ENCODE data around the gene EXOSC10.
"Not testable (repeated sequence)": the region's sequence is repeated elsewhere in the genome, so short reads cannot be mapped to it uniquely, and the experiment has no call there.

The EXOSC10 gene

DNA sequence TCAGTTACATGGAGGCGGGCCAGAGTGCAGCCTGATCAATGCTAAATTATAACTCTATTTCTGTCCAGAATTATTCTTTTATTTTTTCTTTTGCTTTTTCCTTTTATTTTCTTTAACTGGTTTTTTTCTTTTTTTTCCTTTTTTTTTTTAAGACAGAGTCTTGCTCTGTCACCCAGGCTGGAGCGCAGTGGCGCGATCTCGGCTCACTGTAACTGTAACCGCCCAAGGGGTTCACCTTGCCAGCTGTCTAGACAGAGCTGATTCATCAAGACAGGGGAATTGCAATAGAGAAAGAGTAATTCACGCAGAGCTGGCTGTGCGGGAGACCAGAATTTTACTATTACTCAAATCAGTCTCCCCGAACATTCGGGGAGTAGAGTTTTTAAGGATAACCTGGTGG, 48.5 kb downstream of the EXOSC10 start:
- in situ Hi-C loops (cut with MboI; ENCODE audit: low pct_unique_long_range_greater_than_20kb, low sequenced_read_pairs); DNase-seq: not testable (repeated sequence)

GRCh38 chr1:11046625-11047365, 52.9 kb downstream of the EXOSC10 start, which contains the start of gene MASP2:
Gene MASP2, minus strand, starts transcription at chr1:11047239. Its CDS starts 32 bp downstream, at chr1:11047207.
- in situ Hi-C loops (cut with MboI; ENCODE audit: low pct_unique_long_range_greater_than_20kb, low sequenced_read_pairs) = loop anchor here (25.0 kb wide), 2 partner anchors 591 to 691 kb away; partner anchors contain the start of gene AGTRAP
- DNase-seq = no peak

DNA sequence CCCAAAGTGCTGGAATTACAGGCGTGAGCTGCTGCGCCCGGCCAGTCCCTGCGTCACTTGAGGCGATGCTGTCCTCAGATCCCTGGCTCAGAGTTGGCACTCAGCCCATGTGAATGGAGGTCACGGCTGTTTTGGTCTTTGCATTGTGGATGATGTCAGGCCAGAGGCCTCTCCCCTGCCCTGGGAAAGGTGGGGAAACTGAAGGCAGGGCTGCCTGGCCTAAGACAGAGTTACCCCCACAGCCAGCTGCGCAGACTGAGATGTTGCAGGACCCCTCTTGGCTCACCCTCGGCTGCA, 53.5 kb downstream of the EXOSC10 start:
- no peak for DNase-seq
- in situ Hi-C loops (cut with MboI; ENCODE audit: low pct_unique_long_range_greater_than_20kb, low sequenced_read_pairs) = loop anchor here (25.0 kb wide), 2 partner anchors 591 to 691 kb away; partner anchors contain the start of gene AGTRAP

GRCh38 chr1:11045428-11046269, 54.0 kb downstream of the EXOSC10 start:
- in situ Hi-C loops (cut with MboI; ENCODE audit: low pct_unique_long_range_greater_than_20kb, low sequenced_read_pairs) = loop anchor here (25.0 kb wide), 2 partner anchors 592 to 692 kb away; partner anchors contain the start of gene AGTRAP
- DNase-seq = no peak

DNA sequence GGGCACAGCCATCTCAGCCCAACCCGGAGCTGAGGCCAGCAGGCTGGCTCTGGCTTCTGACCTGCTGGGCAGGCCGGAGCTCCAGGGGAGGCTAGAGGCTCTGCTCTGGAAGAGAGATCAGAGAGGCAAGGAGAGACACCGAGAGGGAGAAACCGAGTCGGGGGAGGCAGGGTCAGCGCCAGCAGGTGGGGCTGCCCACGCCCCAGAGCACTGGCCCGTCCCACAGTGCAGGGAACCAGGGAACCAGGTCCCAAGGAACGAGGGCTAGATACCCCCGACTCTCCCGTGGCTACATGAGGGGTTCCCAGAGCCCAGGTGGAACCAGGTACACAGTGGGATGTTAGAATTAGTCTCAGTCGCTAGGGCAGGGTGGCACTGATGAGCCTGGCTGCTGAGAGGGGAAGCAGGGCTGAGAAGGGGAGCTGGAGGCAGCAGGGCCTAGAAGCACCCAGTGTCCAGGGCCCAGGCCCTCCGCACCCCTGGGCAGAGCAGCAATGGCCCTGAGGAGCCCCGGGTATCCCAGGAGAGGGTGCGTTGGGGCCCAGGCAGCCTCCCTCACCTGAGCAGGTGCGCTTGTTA, 54.7 kb downstream of the EXOSC10 start:
- in situ Hi-C loops (cut with MboI; ENCODE audit: low pct_unique_long_range_greater_than_20kb, low sequenced_read_pairs) = loop anchor here (25.0 kb wide), 2 partner anchors 592 to 692 kb away; partner anchors contain the start of gene AGTRAP
- DNase-seq = no peak

DNA sequence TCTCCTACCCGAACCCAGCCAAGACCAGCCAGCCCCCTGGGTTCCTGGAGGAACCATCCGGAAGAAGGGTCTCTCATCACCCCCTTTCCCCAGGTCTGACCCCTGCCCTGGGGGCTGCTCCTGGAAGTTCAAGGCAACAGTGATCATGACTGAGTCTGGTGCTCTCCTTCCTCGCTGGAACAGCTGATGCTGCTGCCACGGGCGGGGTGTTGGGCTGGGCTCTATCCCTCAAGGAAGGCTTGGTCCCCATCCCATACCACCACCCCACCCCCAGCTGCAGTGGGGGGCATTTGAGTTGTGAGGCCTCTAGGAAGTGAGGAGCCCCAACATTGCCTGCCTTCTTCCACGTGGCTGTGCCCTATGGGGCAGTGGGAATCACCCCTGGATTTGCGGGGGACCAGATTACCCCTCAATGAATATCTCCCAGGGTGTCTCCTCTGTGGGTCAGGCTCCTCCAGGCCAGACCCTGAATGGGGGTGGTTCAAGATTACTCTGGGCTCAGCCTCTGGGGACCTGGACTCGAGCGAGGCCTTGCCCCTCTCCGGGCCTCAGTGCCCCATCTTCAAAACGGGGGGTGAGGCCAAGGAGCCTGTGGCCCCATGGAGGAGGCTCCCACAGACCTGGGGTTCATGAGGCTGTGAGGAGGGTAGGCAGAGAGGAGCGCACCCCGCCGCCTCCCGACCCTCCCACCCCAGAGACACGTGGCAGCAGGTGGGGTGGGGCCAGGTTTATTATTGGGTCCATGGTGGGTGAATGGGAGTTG, 55.4 kb downstream of the EXOSC10 start:
- in situ Hi-C loops (cut with MboI; ENCODE audit: low pct_unique_long_range_greater_than_20kb, low sequenced_read_pairs) = loop anchor here (25.0 kb wide), 2 partner anchors 593 to 693 kb away; partner anchors contain the start of gene AGTRAP
- no peak for DNase-seq

GRCh38 chr1:11042995-11043874, 56.4 kb downstream of the EXOSC10 start:
- in situ Hi-C loops (cut with MboI; ENCODE audit: low pct_unique_long_range_greater_than_20kb, low sequenced_read_pairs) = loop anchor here (25.0 kb wide), 2 partner anchors 594 to 694 kb away; partner anchors contain the start of gene AGTRAP
- DNase-seq = no peak

- in situ Hi-C loops (cut with MboI; ENCODE audit: low pct_unique_long_range_greater_than_20kb, low sequenced_read_pairs) = loop anchor here (25.0 kb wide), 2 partner anchors 595 to 695 kb away; partner anchors contain the start of gene AGTRAP
- DNase-seq = no peak
Measured at GRCh38 chr1:11042065-11042464, 57.6 kb downstream of the EXOSC10 start.

- no peak for DNase-seq
- in situ Hi-C loops (cut with MboI; ENCODE audit: low pct_unique_long_range_greater_than_20kb, low sequenced_read_pairs) = loop anchor here (25.0 kb wide), 2 partner anchors 596 to 696 kb away; partner anchors contain the start of gene AGTRAP
Measured at GRCh38 chr1:11041048-11041447, 58.6 kb downstream of the EXOSC10 start.

- in situ Hi-C loops (cut with MboI; ENCODE audit: low pct_unique_long_range_greater_than_20kb, low sequenced_read_pairs) = loop anchor here (25.0 kb wide), 2 partner anchors 597 to 697 kb away; partner anchors contain the start of gene AGTRAP
- DNase-seq = not testable (repeated sequence)
Measured at GRCh38 chr1:11040105-11040429, 59.6 kb downstream of the EXOSC10 start.

- DNase-seq = no peak
- in situ Hi-C loops (cut with MboI; ENCODE audit: low pct_unique_long_range_greater_than_20kb, low sequenced_read_pairs) = loop anchor here (25.0 kb wide), 2 partner anchors 598 to 698 kb away; partner anchors contain the start of gene AGTRAP
Measured at GRCh38 chr1:11039351-11040104, 60.1 kb downstream of the EXOSC10 start.

GRCh38 chr1:11037740-11038182, 61.9 kb downstream of the EXOSC10 start:
- in situ Hi-C loops (cut with MboI; ENCODE audit: low pct_unique_long_range_greater_than_20kb, low sequenced_read_pairs) = loop anchor here (25.0 kb wide), 2 partner anchors 600 to 700 kb away; partner anchors contain the start of gene AGTRAP
- peak; percentile 86 for DNase-seq

DNA sequence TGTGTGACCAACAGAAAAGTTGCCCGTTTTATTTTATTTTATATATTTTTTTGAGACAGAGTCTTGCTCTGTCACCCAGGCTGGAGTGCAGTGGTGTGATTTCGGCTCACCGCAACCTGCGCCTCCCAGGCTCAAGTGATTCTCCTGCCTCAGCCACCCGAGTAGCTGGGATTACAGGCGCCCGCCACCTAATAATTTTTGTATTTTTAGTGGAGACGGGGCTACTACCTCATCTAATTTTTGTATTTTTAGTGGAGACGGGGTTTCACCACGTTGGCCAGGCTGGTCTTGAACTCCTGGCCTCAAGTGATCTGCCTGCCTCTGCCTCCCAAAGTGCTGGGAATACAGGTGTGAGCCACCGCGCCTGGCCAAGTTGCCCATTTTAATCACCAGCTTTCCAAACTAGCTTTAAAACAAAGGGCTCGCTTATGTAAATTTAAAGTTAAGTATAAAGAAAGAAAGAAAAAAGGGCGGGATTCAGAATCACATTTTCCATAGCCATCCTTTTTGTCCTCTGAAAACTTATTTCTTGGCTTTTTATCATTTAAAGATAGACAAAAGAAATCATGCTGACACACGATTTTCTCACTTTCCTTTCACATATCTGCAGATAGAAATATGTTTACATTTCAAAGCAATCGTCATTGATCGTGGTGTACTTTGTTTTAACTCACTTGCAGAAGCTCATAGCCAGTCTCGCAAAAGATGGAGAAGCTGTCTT, 62.5 kb downstream of the EXOSC10 start:
- in situ Hi-C loops (cut with MboI; ENCODE audit: low pct_unique_long_range_greater_than_20kb, low sequenced_read_pairs) = loop anchor here (25.0 kb wide), 2 partner anchors 600 to 700 kb away; partner anchors contain the start of gene AGTRAP
- not testable (repeated sequence) for DNase-seq

DNA sequence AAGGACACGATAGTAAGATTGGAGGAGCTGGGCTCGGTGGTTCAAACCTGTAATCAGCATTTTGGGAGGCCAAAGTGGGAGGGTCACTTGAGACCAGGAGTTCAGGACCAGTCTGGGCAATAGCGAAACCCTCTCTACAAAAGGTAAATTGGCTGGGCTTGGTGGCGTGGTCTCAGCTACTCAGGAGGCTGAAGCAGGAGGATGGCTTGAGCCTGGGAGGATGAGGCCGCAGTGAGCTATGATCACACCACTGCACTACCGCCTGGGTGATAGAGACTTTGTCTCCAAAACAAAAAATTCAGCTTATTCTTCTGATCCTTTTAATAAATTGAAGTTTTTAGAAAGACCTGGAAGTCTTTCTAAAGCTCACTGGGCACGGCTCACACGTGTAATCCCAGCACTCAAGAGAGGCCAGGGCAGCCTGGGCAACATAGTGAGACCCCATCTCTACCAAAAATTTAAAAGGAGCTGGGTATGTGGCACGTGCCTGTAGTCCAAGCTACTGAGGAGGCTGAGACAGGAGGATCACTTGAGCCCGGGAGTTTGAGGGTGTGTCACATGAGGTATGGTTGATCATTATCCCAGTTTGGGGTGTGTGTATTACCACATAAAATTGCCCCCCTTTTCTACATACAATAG, 67.9 kb downstream of the EXOSC10 start:
- no peak for DNase-seq
- in situ Hi-C loops (cut with MboI; ENCODE audit: low pct_unique_long_range_greater_than_20kb, low sequenced_read_pairs) = loop anchor here (25.0 kb wide), 2 partner anchors 606 to 706 kb away; partner anchors contain the start of gene AGTRAP

DNA sequence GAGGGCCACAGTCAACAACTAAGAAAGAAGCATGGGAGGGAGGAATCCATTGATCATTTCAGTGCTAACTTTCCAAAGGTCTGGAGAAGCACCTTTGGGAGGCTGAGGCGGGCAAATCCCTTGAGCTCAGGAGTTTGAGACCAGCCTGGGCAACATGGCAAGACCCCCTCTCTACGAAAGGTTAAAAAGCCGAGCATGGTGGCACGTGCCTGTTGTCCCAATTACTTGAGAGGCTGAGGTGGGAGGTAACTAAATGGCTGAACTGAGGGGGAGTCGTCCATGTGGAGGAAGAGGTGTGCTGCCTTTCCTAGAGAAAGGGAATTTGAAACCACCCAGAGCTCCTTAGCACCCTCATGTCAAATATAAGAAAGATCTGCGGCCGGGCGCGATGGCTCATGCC, 68.8 kb downstream of the EXOSC10 start:
- in situ Hi-C loops (cut with MboI; ENCODE audit: low pct_unique_long_range_greater_than_20kb, low sequenced_read_pairs) = loop anchor here (25.0 kb wide), 2 partner anchors 606 to 706 kb away; partner anchors contain the start of gene AGTRAP
- DNase-seq = no peak
